Cortex of kidney (tissue), 1 donor: Measurements from ENCODE around the gene ACTG1.

ENCODE experiments used
- DNase-seq: peaks from one replicate; lab custom pipeline; 2025; lab: John Stamatoyannopoulos, UW

Gene ACTG1

DNA sequence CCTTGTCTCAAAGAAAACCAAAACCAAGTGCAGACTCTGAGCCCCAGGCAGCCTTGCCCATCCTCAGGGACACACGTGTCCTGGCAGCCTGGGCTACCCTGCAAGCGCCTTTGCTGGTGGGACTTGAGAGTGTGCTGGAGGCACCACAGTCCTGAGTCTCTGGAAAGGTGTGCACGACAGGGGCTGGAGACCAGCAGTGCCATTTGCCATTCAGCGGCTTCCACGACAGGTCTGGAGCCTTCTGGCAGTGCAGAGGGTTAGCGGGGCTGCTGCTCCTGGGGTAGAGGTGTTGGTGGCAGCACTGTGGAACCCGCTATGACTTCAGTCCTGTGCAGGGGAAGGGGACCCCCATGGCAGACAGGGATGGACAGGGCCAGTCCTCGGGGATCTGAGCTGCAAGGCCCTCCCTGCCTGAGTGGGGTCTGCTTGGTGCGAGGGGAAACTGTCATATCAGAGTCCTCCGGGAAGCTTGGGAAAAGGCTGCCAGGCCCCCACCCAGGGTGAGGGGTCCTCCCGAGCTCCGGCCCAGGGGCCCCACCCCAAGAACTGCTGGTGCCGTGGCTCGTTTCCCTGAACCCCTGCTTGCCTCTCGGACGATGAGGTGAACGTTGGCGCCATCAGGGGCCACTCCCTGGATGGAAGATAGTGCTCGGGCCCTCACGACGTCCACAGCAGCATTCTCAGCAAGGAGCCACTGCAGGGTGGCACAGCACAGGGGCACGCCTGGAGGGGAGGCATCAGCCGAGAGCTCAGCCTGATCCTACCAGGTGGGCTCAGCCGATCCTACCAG is 32.8 kb upstream of the ACTG1 start:
- no peak for DNase-seq

DNA sequence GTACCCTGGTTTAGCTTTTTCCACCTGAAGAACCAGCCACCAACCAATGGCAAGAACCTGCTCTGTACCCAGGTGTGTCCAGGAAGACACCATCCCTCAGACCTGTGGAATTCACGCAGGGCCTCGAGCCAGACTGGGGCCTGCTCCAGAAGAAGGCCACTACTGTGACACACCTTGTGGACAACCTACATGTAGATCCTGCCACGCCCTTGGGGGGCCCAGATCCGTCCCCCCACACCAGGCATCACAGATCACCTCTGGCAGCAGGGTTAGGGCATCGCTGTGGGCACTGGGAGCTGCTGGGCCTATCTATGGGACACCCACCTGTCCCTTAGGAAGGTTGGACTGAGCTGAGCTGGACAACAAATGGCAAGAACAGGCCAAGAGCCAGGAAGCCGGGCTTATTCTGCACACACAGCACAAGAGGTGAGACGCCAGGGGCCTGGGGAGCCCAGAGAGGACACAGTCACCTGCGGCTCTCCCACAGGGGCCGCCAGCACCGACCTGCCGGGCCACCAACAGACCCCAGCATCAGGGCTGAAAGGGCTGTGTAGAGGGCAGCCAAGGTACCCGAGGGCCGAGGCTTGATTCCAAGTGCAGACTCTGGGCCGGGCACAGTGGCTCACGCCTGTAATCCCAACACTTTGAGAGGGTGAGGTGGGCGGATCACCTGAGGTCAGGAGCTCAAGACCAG is 31.8 kb upstream of the ACTG1 start:
- DNase-seq = no peak

DNA sequence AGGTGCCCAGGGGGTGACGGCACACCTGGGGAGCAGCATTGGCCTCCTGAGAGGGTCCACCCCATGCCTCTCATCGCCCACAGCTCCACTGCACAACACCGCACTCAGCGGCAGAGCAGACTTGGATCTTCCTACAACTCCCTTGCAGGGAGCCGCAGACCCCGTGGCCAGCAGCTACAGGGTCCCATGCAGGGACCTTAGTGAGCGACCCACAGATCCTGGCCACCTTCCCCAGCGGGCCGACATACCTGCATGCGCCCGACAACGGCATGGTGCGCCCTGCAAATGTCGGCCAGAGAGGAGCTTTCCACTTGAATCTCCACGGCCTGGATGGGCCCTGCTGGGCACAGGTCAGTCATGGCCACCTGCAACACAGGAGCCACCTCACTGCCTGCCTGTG is 31.2 kb upstream of the ACTG1 start:
- DNase-seq = no peak

DNA sequence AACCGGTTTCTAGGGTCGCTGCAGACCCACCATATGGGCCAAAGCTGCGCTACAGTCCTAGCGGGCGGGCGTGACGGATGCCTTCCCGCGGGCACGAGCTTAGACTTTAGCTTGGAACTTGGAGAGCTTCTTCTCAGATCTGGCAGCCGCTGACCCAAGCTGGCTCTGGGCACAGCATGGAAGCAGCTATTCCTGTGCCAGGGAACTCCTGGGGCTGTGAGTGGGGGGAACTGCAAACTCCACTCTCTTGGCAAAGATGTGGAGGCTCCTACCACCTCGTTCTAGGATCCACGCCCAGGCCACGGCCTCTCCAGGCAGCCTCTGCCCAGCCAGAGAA is 30.7 kb upstream of the ACTG1 start:
- DNase-seq = no peak

DNA sequence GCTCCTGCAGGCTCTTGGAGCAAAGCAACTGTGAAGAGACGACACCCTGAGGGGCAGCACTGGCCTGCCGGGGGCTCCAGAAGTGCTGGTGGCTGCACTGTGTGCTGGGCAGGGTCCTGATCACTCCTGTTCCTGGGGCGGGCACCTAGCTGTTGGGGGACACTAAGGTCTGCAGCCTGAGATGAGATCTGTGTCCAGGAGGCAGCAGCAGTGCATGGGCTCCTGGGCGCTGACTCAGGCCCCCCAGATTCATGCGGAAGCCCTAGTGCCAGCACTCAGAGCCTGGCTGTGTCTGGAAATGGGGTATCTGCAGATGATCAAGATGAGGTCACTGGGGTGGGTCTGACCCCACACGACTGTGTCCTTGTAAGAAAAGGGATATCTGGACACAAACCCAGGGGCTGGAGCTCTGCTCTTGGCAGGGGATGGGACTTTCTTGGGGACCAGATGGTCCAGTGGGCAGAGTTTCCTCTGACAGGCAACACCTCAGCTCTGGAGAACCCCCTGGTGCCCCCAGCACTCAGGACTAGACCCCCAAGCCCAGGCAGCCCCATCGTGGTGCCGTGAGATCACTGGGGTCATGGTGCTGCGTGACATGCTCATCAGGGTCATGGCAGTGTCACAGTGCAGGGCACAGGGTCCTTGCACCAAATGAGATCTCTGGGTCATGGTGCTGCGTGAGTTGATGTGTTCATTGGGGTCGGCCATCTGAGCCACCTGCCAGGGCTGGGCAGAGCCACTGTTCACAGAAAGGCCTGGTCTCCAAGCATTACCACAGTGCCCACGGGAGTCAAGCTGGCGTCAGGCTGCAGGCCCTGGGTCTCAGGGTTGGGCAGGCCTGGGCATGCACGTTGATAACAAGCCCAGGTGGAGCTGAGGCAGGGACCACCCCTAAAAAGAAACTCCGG is 30.1 kb upstream of the ACTG1 start:
- DNase-seq = no peak

DNA sequence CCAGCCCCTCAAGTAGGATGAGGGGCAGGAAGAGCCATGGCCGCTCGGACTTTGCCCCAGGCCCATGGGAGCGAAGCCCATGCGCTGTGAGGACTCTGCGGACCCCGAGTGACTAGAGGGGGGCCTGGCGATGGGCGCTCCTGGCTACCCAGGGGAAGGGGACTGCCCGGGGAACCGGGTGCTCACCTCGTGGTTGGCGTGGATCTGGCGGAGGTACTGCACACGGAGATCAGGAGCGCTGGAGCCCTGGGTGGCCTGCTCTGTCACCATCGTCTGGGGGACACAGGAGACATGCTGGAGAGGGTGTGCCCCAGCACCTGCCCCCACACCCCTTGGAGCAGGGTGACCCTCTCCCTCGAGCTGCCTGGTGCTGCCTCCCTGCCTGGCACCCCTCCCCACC is 28.5 kb upstream of the ACTG1 start:
- DNase-seq = no peak

DNA sequence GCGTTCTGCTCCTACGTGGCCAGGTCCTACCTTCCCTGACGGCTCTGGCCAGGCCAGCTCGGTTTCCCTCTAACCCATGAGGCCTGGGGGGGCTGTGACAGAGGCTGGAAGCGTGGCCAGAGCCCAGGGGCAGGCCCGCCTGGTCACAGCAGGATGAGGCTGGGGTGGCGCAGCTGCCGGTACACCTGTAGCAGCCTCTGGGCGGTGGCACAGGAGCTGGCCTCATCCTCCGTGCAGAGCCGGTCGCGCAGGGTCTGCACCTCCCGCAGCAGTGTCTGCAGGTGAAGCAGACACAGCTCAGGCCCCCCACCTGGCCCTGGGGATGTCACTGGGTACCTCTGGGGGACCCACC is 28.1 kb upstream of the ACTG1 start:
- no peak for DNase-seq

DNA sequence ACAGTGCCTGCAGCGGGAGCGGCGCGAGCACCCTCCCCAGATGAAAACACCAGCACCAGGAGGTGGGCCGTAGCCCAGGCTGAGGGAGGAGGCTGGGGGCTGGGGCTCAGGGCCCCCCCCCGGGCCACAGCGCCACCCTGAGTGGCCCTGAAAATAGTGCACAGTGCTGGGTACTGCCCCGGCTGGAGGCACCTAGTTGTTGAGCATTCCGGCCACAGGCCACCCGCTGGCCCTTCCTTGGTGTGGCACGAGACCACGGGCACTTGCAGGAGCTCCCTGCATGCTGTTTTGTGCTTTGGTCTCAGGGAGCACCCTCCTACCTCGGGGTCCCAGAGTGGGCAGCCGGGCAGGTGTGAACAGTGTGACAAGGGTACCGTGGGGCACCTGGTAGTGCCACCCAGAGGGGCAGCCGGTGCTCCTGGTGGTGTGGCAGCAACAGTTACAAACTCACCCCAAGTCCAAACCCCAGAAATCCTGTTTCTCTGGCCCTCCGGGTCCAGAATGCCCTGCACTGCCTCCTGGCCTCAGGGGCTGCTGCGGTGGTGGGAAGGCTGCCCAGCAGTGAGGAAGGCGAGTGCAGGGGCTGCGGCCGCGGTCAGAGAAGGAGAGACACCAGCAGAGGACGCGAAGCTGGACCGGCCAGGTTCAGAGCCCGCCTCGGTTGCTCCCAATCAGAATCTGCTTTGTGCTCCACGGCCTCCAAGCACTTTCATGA is 27.5 kb upstream of the ACTG1 start:
- no peak for DNase-seq

DNA sequence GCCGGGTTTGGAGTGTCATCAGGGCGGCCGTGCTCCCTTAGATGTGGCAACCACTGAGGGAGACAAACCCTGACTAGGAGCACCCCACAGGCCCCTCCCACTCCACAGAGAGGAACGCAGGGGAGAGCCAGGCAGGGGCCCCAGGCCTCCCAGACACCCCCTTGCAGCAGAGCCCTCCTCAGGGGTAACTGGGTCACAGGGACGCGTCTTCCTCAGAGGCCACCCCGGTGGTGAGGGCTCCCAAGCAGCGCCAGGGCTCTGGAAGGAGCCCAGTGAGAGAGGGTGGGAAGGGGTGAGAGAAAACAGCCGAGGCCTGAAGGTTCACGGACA is 26.9 kb upstream of the ACTG1 start:
- no peak for DNase-seq

DNA sequence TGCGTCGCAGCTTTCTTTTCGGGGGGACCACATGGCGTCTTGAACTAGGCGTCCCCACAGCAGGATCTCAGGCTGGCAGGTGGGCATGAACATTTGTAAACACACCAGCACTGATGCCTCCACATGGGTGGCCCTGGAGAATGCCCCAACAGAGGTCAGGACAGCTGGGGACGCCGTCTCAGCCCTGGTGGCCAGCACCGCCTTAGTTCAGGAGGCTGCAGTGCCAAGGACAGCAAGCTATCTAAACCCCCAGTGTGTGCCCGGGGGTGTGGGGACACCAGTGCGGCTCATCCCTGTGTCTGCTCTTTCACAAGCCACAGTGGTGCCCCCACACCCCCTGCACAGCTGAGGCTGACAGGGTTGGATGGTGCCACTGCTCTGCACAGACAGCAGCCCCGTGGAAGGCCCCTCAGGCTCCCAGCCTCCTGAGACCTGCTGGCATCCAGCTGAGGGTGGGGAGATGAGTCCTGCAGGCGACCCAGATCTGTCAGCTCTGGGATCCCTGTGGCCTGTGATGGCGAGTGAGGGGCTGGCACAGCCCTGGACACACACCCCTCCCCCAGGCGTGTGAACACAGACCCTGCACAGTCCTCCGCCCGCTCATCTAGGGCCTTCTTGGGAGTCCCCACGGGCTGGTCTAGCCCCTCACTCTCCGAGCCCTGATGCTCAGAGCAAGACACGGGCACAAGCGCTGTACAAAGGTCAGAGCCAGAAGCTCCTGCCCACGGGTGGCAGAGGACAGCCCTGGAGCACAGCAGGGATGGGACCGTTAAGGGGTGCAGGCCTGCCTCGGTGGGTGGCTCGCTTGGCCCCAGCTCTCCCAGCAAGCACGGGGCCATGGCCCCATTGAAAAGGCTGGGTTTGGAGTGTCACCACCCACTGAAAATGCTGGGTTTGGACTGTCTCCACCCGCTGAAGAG is 26.3 kb upstream of the ACTG1 start:
- DNase-seq = no peak

DNA sequence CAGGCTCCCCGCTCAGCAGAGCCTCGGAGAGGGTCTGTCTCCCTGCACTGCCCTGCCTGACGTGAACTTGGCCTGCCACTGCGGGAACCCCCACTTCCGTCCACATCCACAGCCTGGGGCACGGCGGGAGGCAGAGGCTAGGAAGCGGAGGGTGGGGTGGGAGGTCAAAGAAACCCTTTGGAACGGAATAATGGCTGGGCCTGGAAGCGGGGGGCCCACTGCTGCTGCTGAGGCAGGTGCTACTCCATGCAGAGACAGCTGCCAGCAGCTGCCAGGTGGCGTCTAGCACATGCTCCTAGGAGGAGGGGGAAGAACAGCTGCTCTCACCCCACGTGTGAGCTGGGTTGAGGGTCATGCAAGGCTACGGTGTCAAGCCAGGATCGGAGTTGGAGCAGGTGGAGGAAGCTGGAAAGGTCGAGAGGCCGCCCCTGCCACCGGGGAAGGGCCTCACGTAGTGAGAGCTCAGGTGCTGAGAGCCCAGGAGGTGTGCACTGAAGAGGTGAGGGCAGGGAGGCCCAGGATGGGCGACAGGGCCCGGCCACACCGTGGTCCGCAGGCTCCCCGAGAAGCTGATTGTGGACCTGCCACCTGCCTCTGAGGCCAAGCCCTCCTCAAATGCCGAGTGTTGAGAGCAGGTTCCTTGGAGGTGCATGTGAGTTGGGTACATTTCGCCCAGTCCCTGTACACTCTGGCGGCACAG is 25.4 kb upstream of the ACTG1 start:
- DNase-seq = no peak

DNA sequence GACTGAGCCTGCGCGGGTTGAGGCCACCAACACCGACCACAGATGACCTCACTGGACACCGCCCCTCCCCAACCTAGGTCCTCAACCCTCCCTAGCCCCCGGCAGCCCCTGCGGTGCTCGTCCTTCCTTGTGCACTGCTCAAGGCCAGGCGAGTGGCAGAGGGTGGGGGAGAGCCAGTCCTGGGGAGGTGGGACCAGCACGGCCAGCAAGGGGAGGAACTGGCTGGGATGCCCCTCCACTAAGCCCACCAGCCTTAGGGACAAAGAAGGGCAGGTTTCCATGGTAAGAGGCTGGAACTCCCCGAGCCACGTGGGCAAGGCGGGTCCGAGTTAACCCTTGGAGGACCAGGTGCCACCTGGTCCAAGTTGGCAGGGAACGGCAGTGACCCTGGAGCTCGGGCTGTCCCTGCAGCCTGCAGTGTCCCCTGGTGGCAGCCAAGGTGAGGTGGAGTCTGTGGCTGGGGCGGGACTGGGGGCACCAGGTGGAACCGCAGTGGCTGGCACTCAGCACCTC is 24.8 kb upstream of the ACTG1 start:
- no peak for DNase-seq

DNA sequence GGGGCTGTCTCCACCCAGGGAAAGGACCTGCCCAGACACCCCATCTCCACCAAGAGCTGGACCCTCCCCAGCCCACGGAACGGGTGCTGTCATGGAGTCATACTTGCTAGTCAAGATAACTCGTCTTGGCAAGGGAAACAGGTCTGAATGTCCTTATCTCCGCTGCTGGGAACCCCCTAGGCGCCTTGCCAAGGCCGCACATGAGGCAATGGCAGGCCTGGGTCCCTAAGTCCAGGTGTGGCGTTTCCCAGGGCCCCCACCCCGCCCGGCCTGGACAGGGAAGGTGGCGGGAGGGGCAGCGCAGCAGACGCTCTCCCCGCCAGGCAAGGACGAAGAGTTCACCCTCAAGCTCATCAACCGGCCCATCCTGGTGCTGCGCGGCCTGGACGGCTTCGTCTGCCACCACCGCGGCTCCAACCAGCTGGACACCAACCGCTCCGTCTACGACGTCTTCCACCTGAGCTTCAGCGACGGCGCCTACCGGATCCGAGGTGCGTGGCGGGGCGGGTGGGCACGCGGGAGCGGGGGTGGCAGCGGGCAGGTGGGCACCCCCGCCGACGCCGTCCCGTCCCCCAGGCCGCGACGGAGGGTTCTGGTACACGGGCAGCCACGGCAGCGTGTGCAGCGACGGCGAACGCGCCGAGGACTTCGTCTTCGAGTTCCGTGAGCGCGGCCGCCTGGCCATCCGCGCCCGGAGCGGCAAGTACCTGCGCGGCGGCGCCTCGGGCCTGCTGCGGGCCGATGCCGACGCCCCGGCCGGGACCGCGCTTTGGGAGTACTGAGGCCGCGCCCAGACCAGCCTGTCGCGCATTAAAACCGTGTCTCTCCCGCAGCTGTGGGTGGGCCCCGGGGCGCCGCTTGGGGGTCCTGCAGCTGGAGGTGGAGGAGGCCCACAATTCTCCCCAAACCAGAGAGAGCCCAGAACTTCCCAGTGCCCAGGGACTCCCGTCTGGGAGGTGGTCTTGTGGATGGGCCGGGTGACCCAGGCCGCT is 24.0 kb upstream of the ACTG1 start:
- DNase-seq = no peak

DNA sequence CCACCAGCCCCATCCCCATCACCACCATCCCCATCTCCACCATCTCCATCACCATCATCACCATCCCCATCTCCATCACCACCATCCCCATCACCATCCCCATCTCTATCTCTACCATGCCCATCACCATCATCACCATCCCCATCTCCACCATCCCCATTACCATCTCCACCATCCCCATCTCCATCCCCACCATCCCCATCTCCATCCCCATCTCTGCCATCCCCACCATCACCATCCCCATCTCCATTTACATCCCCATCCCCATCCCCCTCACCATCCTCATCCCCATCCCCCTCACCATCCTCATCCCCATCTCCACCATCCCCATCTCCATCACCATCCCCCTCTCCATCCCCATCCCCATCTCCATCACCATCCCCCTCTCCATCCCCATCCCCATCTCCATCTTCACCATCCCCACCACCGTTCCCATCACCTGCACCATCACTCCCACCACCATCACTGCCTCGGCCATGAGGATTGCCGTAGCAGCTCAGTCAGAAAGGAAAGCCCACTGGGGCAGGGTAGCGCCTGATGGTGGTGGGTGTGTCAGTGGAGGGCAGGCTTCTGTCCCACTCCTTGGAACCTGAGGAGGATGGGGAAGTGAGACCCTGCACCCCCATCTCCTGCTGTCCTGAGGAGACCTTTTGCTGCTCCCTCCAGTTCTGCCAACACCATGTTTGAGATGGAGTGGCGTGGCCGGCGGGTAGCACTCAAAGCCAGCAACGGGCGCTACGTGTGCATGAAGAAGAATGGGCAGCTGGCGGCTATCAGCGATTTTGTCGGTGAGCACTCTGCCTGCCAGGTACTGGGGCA is 23.1 kb upstream of the ACTG1 start:
- no peak for DNase-seq

DNA sequence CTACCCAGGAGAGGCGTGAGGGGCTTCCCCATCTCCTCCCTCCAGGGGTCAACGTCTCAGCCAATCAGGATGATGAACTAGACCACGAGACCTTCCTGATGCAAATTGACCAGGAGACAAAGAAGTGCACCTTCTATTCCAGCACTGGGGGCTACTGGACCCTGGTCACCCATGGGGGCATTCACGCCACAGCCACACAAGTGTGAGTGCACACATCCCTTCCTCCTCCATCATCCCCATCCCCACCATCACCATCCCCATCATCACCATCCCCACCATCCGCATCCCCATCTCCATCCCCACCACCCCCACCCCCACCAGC is 22.4 kb upstream of the ACTG1 start:
- no peak for DNase-seq

DNA sequence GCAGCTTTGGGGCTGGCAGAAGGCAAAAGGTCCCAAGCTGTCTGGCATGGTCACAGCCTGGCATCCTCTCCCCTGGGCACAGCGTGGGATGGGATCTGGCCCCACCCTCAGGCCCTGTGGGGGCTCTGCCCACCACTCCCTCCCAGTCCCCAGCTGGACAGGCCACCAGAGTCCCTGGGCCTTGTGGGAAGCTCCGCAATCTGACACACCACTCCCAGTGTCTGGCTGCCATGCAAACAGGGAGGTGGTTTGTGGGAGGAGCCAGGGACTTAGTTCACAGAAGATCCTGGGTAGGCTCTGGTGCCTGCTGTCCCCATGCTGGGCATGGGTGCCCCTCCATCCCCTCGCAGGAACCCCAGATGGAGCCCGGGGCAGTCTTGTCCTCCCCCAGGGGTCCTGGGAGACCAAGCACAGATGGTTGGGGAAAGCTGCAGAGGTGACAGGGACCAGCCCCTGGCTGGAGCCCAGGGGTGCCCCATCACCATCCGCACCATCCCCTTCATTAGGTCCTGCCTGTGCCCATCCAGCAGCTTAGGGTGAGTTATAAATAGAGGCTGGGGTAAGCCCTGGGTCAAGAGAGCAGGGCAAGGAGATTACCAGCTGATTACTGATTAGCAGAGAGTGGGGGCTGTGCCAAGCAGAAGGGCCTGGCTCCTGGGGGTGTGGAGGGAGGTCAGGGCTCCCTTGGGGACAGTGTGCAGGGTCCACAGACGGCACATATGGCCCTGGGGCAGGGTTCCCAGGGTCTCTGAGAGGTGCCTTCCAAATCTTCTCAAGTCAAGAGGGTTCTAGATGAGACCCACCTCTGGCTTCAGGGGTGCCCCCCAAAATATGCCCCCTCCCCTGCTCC is 21.8 kb upstream of the ACTG1 start:
- DNase-seq = no peak

DNA sequence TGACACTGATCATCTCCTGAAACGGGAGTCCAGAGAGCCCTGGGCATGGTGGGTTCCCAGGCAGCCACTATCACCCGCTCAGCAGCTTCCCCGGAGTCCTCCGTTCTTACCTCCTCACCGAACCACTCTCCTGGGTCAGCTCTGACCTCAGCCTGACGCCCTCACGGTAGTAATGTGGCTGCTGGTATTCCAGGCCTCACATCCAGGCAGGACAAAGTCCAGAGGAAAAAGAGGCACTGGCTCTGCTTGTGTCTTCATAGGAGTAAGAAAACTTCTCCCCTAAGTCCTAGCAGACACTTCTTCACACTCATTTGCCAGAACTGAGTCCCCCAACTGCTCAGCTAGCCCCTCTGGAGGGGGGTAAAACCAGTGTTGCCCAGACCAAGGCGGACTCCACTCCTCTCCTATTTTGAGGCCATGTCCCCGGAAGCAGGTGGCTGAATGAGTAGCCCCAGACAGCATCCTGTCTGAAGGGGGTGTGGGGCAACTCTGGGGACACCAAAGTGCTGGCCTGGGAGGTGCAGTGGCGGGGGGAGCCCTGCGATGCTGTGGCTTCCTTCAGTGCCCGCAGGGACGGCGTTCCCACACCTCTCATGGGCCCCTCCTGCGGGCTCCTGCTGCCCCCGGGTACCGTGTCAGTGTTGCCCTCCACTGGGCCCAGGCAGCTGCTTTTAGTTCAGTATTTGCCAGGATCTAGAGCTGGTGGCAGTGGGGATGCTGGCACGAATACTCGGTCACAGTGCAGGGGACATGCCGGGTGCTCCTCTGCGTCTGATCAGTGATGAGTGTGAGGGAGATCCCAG is 20.9 kb upstream of the ACTG1 start:
- DNase-seq = no peak
